Measurements from ENCODE around the gene RAPGEF4. TPM values are rescaled to one million over a fixed set of nuclear protein-coding genes. Genes with fewer than 3 reads are reported as not detected.

RAPGEF4 gene
- total RNA-seq, 1 donor: 2.6 TPM

DNA sequence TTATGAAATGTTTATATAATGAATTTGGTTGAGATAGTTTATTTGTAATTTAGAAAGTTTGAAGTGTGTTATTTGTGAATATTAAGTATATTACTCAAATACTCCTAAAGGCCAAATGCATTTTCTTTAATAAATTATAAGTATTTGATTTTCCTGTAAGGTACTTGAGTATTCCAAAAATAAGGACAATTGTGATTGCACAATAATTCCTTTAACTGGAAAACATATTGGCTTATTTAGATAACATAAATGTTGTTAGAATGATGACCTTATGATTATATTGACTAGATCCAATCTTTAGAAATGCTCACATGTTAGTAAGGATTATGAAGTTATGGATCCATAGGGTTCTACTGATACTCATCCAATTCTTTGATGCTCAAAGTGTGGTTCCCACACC, 214.9 kb downstream of the RAPGEF4 start:
- H3K4me3 ChIP-seq (ENCODE audit: low read depth, low read length): no peak overlapping the region
- TF ChIP-seq, protein P1, sequence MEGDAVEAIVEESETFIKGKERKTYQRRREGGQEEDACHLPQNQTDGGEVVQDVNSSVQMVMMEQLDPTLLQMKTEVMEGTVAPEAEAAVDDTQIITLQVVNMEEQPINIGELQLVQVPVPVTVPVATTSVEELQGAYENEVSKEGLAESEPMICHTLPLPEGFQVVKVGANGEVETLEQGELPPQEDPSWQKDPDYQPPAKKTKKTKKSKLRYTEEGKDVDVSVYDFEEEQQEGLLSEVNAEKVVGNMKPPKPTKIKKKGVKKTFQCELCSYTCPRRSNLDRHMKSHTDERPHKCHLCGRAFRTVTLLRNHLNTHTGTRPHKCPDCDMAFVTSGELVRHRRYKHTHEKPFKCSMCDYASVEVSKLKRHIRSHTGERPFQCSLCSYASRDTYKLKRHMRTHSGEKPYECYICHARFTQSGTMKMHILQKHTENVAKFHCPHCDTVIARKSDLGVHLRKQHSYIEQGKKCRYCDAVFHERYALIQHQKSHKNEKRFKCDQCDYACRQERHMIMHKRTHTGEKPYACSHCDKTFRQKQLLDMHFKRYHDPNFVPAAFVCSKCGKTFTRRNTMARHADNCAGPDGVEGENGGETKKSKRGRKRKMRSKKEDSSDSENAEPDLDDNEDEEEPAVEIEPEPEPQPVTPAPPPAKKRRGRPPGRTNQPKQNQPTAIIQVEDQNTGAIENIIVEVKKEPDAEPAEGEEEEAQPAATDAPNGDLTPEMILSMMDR (IDR thresholded peaks at IDR 0.05; ENCODE audit: insufficient read depth, low read depth, low read length): no peak
- no peak for DNase-seq (ENCODE audit: low read depth)

DNA sequence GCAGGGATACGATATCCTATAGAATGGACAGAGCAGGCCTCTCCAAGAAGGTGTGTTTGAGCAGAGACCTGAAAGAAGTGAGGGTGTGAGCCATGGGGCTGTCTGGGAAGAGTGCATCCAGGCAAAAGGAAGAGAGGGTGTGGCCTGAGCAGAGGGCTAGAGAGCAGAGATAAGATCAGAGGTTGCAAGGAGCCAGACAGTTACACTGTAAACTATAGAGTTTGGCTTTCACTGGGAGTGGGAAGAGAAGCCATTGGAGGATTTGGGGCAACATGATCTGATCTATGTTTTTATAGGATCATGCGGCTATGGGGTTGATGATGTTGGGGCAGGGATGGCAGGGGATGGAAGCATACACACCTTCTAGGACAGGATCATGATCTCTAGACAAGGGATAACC, 215.9 kb downstream of the RAPGEF4 start:
- no peak for DNase-seq (ENCODE audit: low read depth)
- no peak overlapping the region for H3K4me3 ChIP-seq (ENCODE audit: low read depth, low read length)
- TF ChIP-seq, protein P1 (IDR thresholded peaks at IDR 0.05; ENCODE audit: insufficient read depth, low read depth, low read length): no peak

DNA sequence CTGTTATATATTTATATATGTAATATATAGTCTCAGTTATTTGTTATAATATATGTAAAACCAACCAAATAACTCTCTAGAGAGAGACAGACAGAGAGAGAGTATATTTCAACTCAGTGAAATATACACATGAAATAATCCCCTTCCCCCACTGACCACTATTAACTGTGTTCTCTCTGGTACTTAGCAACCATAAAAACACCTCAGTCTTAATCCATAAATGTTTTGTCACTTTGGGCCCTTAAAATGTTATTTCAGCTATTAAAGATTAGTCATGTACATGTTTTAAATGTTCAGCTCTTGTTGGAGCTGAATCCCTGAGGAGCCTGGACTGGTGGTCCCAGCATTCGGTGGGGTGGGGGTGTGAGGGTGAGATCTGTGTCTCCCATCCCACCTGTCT, 217.8 kb downstream of the RAPGEF4 start:
- TF ChIP-seq, protein P1 (IDR thresholded peaks at IDR 0.05; ENCODE audit: insufficient read depth, low read depth, low read length): no peak
- no peak for DNase-seq (ENCODE audit: low read depth)
- no peak overlapping the region for H3K4me3 ChIP-seq (ENCODE audit: low read depth, low read length)

DNA sequence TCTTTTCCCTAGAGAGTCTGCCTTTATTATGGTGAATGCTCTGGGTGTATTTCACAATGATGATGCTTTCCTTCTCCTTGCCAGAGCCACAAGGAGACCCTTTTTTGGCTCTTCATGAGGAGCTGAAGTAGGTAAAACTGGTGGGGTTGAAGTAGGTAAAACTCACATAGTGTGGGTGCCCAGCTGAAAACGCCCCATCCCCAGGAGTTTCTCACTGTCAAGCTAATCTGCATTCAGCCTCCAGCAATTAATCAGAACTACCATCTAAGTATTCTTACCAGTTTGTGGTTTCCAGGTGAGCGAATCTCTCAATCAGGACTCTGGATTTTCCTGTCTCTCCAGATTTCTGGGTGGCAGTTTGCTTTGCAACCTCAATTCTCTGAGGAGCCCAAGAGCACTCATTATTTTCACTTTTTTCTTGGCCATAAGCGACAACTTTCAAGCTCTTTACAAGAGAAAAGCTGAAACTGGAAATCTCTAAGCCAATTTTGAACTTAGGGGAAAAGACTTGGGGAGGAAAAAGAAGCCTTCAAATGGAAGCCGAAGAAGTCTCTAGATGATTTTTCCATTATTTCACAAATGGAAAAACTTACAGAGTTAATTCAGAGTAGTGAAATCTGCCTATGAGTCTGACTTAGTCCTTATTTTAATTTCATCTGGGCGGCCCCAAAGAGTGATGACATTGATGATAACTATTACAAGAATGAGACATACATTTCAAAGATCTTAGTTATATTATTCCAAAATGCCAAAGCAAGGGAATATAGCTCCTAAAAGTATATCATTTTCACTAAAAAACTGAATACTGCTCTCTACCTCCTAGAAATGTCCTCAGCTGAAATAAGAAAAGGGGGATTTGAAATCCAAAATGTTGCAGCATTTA, 218.6 kb downstream of the RAPGEF4 start:
- no peak for DNase-seq (ENCODE audit: low read depth)
- no peak overlapping the region for H3K4me3 ChIP-seq (ENCODE audit: low read depth, low read length)
- TF ChIP-seq, protein P1 (IDR thresholded peaks at IDR 0.05; ENCODE audit: insufficient read depth, low read depth, low read length): no peak

DNA sequence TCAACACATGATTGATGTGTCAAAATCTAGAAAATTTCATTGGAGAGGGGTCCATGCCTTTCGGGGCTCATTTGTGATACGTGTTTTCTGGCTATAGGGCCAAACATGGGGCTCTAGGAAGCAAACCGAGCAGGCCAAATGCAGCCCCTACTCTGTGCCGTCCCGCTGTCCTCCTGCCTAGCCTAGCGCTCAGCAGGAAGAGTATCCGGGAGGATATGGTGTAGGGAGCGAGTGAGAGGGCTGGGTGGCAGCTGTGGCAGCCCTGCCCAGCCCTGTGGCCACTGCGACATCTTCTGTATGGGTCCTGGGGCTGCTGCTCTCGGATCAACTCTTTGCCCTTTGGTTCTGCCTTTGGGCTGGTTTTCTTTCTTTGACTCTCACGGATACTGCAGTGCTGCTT, 219.9 kb downstream of the RAPGEF4 start:
- no peak overlapping the region for H3K4me3 ChIP-seq (ENCODE audit: low read depth, low read length)
- no peak for DNase-seq (ENCODE audit: low read depth)
- TF ChIP-seq, protein P1 (IDR thresholded peaks at IDR 0.05; ENCODE audit: insufficient read depth, low read depth, low read length): no peak

DNA sequence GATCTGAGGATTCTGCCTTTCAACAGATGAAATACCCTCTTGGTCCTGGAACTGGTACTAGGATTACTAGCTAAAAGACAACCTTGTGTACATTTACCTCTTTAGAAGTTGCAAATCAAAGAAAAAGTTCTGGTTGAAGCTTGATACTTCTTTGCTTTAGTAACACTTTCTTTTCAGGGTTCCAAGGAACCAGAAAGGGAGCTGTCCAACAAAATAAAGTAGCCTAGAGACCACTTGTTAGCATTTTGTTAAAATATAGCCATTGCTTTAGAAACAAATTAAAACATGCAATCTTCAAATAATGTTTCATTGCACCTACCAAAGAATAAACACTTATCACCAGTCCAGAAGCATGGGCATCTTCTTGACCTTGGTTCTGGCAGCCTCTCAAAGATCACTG, 222.1 kb downstream of the RAPGEF4 start:
- H3K4me3 ChIP-seq (ENCODE audit: low read depth, low read length): no peak overlapping the region
- DNase-seq (ENCODE audit: low read depth): no peak
- TF ChIP-seq, protein P1 (IDR thresholded peaks at IDR 0.05; ENCODE audit: insufficient read depth, low read depth, low read length): no peak

Measured in fibroblast of villous mesenchyme (primary cell).